GM12878 (cell line): Measurements from ENCODE around the gene HLA-B. TPM values are rescaled to one million over a fixed set of nuclear protein-coding genes. Genes with fewer than 3 reads are reported as not detected.

Experiments
- ATAC-seq: fragments of 200-7000 bp; cut with Tn5 transposase; 3 replicates; pipeline ENCODE4 v1.9.1; 2020; ENCODE audit warnings: mild to moderate bottlenecking, moderate library complexity
- BruUV-seq: library from RNA; stranded (reverse); fragments of 400-500 nt; replicated peaks from 2 replicates; lab custom pipeline; 2021; lab: Mats Ljungman, UMichigan
- CTCF ChIA-PET: fragments of 300-600 bp; sonication (Branson Sonifier 250); formaldehyde crosslinking; extraction: SDS; loops from one replicate; lab custom pipeline; 2021; ENCODE audit warnings: inconsistent platforms; lab: Yijun Ruan, JAX
- POLR2A ChIA-PET: fragments of 350-600 bp; formaldehyde crosslinking; extraction: SDS; loops from one replicate; lab custom pipeline; 2021; ENCODE audit warnings: inconsistent platforms; lab: Charles Lee
- RAD21 ChIA-PET: fragments of 300-600 bp; sonication (Branson Sonifier 250); formaldehyde crosslinking; loops from one replicate; lab custom pipeline; 2023; ENCODE audit warnings: antibody characterized with exemption; ENCODE audit not compliant: unreplicated experiment; lab: Charles Lee
- SMC1A ChIA-PET: fragments of 300-600 bp; sonication (Branson Sonifier 250); formaldehyde crosslinking; loops from one replicate; lab custom pipeline; 2023; ENCODE audit not compliant: unreplicated experiment, uncharacterized antibody; lab: Charles Lee
- DNase-seq: peaks from one replicate; pipeline ENCODE4 v3.0.0-alpha.2; 2011; ENCODE audit warnings: low read depth, low spot score
- FAIRE-seq: peaks from 3 replicates; lab custom pipeline; 2011; peaks lifted over from hg19 to GRCh38; lab: Jason Lieb, UNC
- H2AFZ ChIP-seq: 2 replicates; pipeline ENCODE4 v1.6.0; 2011; ENCODE audit warnings: low read depth, low read length, control low read depth; ENCODE audit not compliant: control insufficient read depth
- H3K27ac ChIP-seq: 2 replicates; pipeline ENCODE4 v1.5.1; 2011; ENCODE audit warnings: control low read depth; ENCODE audit not compliant: control insufficient read depth, insufficient read depth
- H3K27me3 ChIP-seq, 2 experiments: replicated peaks in 1 of 2; 2 replicates each; pipeline versions ENCODE4 v1.6.0 to v1.6.1; 2011; ENCODE audit warnings: low read length in 1 of 2; ENCODE audit not compliant: control insufficient read depth in 2 of 2, insufficient read depth in 2 of 2
- H3K36me3 ChIP-seq, 2 experiments: 2 replicates each; pipeline ENCODE4 v1.5.1; 2011; ENCODE audit warnings: low read length in 1 of 2; ENCODE audit not compliant: control insufficient read depth in 2 of 2, insufficient read depth in 2 of 2
- H3K4me1 ChIP-seq: 2 replicates; pipeline ENCODE4 v1.6.1; 2011; ENCODE audit warnings: mild to moderate bottlenecking, low read length, moderate library complexity, mixed read lengths; ENCODE audit not compliant: control insufficient read depth, insufficient read depth
- H3K4me2 ChIP-seq: 2 replicates; pipeline ENCODE4 v1.6.0; 2011; ENCODE audit warnings: control low read depth; ENCODE audit not compliant: control insufficient read depth, insufficient read depth
- H3K4me3 ChIP-seq: fragments of 200-600 bp; sonication (generic); 2 replicates; pipeline ENCODE4 v1.5.1; 2016
- H3K79me2 ChIP-seq: 2 replicates; pipeline ENCODE4 v1.6.0; 2011; ENCODE audit warnings: low read length; ENCODE audit not compliant: control insufficient read depth, insufficient read depth
- H3K9ac ChIP-seq: 2 replicates; pipeline ENCODE4 v1.8.0; 2011; ENCODE audit warnings: low read length, control low read depth, mixed read lengths; ENCODE audit not compliant: control insufficient read depth, insufficient read depth
- H3K9me3 ChIP-seq: replicated peaks from 3 replicates; pipeline ENCODE4 v1.5.1; 2011; ENCODE audit warnings: mild to moderate bottlenecking, low read length; ENCODE audit not compliant: control insufficient read depth, insufficient read depth
- H4K20me1 ChIP-seq: 2 replicates; pipeline ENCODE4 v1.6.0; 2011; ENCODE audit not compliant: control insufficient read depth, insufficient read depth
- ASH2L ChIP-seq: fragments of 300-600, 200-600 bp; sonication (generic); IDR thresholded peaks from 2 replicates; pipeline ENCODE4 v1.6.1; 2017; ENCODE audit warnings: low read depth, mild to moderate bottlenecking, borderline replicate concordance
- CBFB ChIP-seq: IDR thresholded peaks from 2 replicates; pipeline ENCODE4 v1.6.1; 2016; ENCODE audit warnings: antibody characterized with exemption, low read depth
- CTCF ChIP-seq, 3 experiments: IDR thresholded peaks in 2 of 3; conservative IDR thresholded peaks in 1 of 3; 2 replicates each; pipeline ENCODE4 v1.5.1; 2011; ENCODE audit warnings: low read depth in 3 of 3, low read length in 3 of 3, mild to moderate bottlenecking in 3 of 3, control low read depth in 2 of 3, moderate library complexity in 2 of 3, inconsistent platforms in 1 of 3, mixed read lengths in 1 of 3; ENCODE audit not compliant: control insufficient read depth in 2 of 3, insufficient read depth in 1 of 3; ENCODE audit errors: extremely low read depth in 1 of 3
- DPF2 ChIP-seq: fragments of 450-650 bp; IDR thresholded peaks from 2 replicates; pipeline ENCODE4 v1.6.1; 2017; ENCODE audit warnings: mild to moderate bottlenecking
- GATAD2B ChIP-seq: fragments of 450-650 bp; conservative IDR thresholded peaks from 2 replicates; pipeline ENCODE4 v1.6.1; 2017; ENCODE audit warnings: low read depth, mild to moderate bottlenecking, moderate library complexity
- NBN ChIP-seq: fragments of 450-650 bp; IDR thresholded peaks from 2 replicates; pipeline ENCODE4 v1.6.1; 2016
- POLR2A ChIP-seq: IDR thresholded peaks from 2 replicates; pipeline ENCODE4 v1.6.1; 2011; ENCODE audit warnings: low read depth, mild to moderate bottlenecking, low read length
- POLR2AphosphoS2 ChIP-seq: IDR thresholded peaks from 2 replicates; pipeline ENCODE4 v1.6.1; 2011; ENCODE audit warnings: low read depth, mild to moderate bottlenecking, low read length, improper control_type of control experiment, moderate library complexity
- RFX5 ChIP-seq: IDR thresholded peaks from 2 replicates; pipeline ENCODE4 v1.6.1; 2011; ENCODE audit warnings: low read depth, low read length, improper control_type of control experiment
- SUPT20H ChIP-seq: IDR thresholded peaks from 2 replicates; pipeline ENCODE4 v1.6.1; 2011; ENCODE audit warnings: low read depth, mild to moderate bottlenecking, low read length, moderate library complexity, borderline replicate concordance; ENCODE audit not compliant: control insufficient read depth
- TCF7 ChIP-seq: IDR thresholded peaks from 2 replicates; pipeline ENCODE4 v1.6.1; 2014; ENCODE audit warnings: antibody characterized with exemption, borderline replicate concordance
- ZNF687 ChIP-seq: fragments of 450-650 bp; IDR thresholded peaks from 2 replicates; pipeline ENCODE4 v1.6.1; 2017; ENCODE audit warnings: mild to moderate bottlenecking, moderate library complexity
- WGBS: methylation state at CpG from one replicate; pipeline ENCODE4 v1.1.6; 2016; ENCODE audit warnings: low lambda C conversion rate; ENCODE audit not compliant: insufficient replicate concordance, insufficient coverage; ENCODE audit errors: missing lambda C conversion rate; 5-methylcytosine and 5-hydroxymethylcytosine counted together
- in situ Hi-C: fragments of 300-500 bp; cut with MboI; formaldehyde crosslinking; loops from 9 replicates; pipeline ENCODE4 v1.14.3; 2018; ENCODE audit warnings: mixed read lengths
- intact Hi-C: fragments of 100-400 bp; cut with micrococcal nuclease; formaldehyde crosslinking; loops from one replicate; pipeline ENCODE4 v1.14.2; 2022; ENCODE audit not compliant: unreplicated experiment
- polyA plus RNA-seq, 11 experiments: library from polyadenylated mRNA; depleted of rRNA in 4 of 11; unstranded in 6 of 11; stranded (reverse) in 5 of 11; fragments of >200 nt; fragmentation: Nextera tagmentation in 4 of 11; fragmentation: Illumina TruSeq in 1 of 11; extraction: Ambion mirVana in 4 of 11; extraction: Trizol in 1 of 11; gene quantifications; 1 replicate in 1 of 11; 2 replicates in 10 of 11; pipeline versions ENCODE4 v1.2.1 to v1.2.3, GENCODE V29; 2011 to 2016; ENCODE audit warnings: inconsistent platforms in 2 of 11, missing spikeins in 2 of 11, low read depth in 1 of 11
- total RNA-seq, 4 experiments: library from RNA; depleted of rRNA in 3 of 4; stranded (reverse); fragments of >200 nt in 3 of 4; fragmentation: Illumina TruSeq in 1 of 4; extraction: Trizol in 1 of 4; gene quantifications; 2 replicates each; pipeline versions ENCODE4 v1.2.1 to v1.2.3, GENCODE V29; 2013 to 2021
- TF ChIP-seq, protein P1 (sequence below): IDR thresholded peaks from 2 replicates; pipeline ENCODE4 v1.6.1; 2011; ENCODE audit warnings: borderline replicate concordance, low read depth, mild to moderate bottlenecking, moderate library complexity, low read length; ENCODE audit not compliant: insufficient read depth, poor library complexity, severe bottlenecking

Gene HLA-B
- total and polyA plus RNA-seq, 10 of the 15 experiments (the other 5 are each of a cell fraction or from before 2014, with no cell fraction given): 820 to 5,128 (median 3,370) TPM

DNA sequence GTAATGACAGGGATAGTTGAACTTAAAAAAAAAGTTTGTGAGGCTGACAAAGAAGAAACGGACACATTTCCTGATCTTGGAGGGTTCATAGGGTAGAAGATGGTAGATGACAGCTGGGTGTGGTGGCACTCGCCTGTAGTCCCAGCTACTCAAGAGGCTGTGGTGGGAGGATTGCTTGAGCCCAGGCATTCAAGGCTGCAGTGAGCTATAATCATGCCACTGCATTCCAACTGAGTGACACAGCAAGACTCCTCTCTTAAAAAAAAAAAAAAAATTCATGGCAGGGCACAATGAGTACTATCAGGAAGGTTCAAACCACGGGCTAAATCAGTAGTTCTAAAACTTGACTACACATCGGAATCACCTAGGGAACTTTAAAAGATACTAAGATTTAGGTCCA, 44.4 kb upstream of the HLA-B start (continued):
- TF ChIP-seq CTCF (IDR thresholded peaks at IDR 0.05 in 2 of 3, conservative IDR thresholded peaks at IDR 0.05 in 1 of 3; ENCODE audit: control insufficient read depth in 2 of 3, extremely low read depth in 1 of 3, insufficient read depth in 1 of 3, low read depth in 3 of 3, low read length in 3 of 3): no peak

- Histone ChIP-seq H3K9me3 (no peaks in the 10 kb centered on the region), H3K79me2 (peaks cover 42% of the 10 kb centered on the region), H3K9ac (peak overlapping the region; percentile 81), H4K20me1 (no peaks in the 10 kb centered on the region; the same call in 1 of the 2 replicates), H3K27me3 (no peaks in the 10 kb centered on the region), H3K36me3 (no peaks in the 10 kb centered on the region), H3K27ac (peak overlapping the region; percentile 74), H3K4me1 (peaks cover 16% of the 10 kb centered on the region), H3K4me3 (peak overlapping the region; percentile 71), H2AFZ (peak overlapping the region; percentile 82), H3K4me2 (peak overlapping the region; percentile 99)
- in situ Hi-C loops (loop anchor here (5.0 kb wide), 1 partner anchor 42 kb away; no protein-coding TSS in a partner anchor), intact Hi-C loops (no loop called here)
- RAD21 ChIA-PET: interaction anchor here (1.0 to 3.7 kb wide), 6 partner anchors 39 to 174 kb away, joined by 3 to 21 read pairs (median 4); partner anchors contain the start of genes ATP6V1G2, DDX39B and TNF
- SMC1A ChIA-PET: interaction anchor here (0.7 to 6.3 kb wide), 8 partner anchors 20 to 197 kb away, joined by 3 to 71 read pairs (median 4); no protein-coding TSS in a partner anchor
- POLR2A ChIA-PET: interaction anchor here (0.6 to 1.7 kb wide), 8 partner anchors 42 to 198 kb away, joined by 3 to 7 read pairs (median 4); no protein-coding TSS in a partner anchor
- CTCF ChIA-PET: interaction anchor here (0.6 to 7.6 kb wide), 9 partner anchors 20 to 203 kb away, joined by 3 to 145 read pairs (median 5); no protein-coding TSS in a partner anchor
- DNase-seq: no peak
- BruUV-seq: TSS peak; percentile 79
- ATAC-seq: peak; percentile 72
- WGBS: 0% methylated on average over 27 of the region's 30 CpGs
- no peak for FAIRE-seq
- TF ChIP-seq POLR2A (peak; percentile 79), CBFB (peak; percentile 66), SUPT20H (no peak), POLR2AphosphoS2 (no peak), TCF7 (no peak), NBN (peak; percentile 67), DPF2 (no peak; the same call in none of the 2 replicates), RFX5 (no peak), GATAD2B (0 out of 2 replicates have a peak, but pooled peaks have one; percentile 20), ZNF687 (no peak; the same call in 1 of the 2 replicates), ASH2L (no peak)
- TF ChIP-seq, protein P1, sequence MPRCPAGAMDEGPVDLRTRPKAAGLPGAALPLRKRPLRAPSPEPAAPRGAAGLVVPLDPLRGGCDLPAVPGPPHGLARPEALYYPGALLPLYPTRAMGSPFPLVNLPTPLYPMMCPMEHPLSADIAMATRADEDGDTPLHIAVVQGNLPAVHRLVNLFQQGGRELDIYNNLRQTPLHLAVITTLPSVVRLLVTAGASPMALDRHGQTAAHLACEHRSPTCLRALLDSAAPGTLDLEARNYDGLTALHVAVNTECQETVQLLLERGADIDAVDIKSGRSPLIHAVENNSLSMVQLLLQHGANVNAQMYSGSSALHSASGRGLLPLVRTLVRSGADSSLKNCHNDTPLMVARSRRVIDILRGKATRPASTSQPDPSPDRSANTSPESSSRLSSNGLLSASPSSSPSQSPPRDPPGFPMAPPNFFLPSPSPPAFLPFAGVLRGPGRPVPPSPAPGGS: no peak
Measured at GRCh38 chr6:31400467-31401289, 43.7 kb upstream of the HLA-B start.
